Natural killer cell (primary cell): Measurements from ENCODE around the gene SEMG1. TPM values are rescaled to one million over a fixed set of nuclear protein-coding genes. Genes with fewer than 3 reads are reported as not detected.

ENCODE experiments used
- ATAC-seq, 3 donors: fragments of 150-1000 bp in 2 of 3; fragments of 200-7000 bp in 1 of 3; cut with Tn5 transposase; 1 replicate in 1 of 3; 2 replicates in 2 of 3; pipeline ENCODE4 v1.10.0; 2021; ENCODE audit warnings: mild to moderate bottlenecking in 2 of 3, moderate library complexity in 2 of 3
- DNase-seq, 2 donors: peaks; one replicate each; pipeline versions ENCODE4 v3.0.0 to v3.0.0-alpha.2; 2013 to 2021; ENCODE audit warnings: mixed read lengths in 1 of 2
- H3K27ac ChIP-seq: one replicate; pipeline ENCODE4 v1.5.1; 2013; ENCODE audit warnings: mild to moderate bottlenecking, low read length
- H3K27me3 ChIP-seq: one replicate; pipeline ENCODE4 v1.6.1; 2013; ENCODE audit warnings: low read length; ENCODE audit not compliant: control insufficient read depth, insufficient read depth
- H3K36me3 ChIP-seq: one replicate; pipeline ENCODE4 v1.6.1; 2013; ENCODE audit warnings: low read length; ENCODE audit not compliant: control insufficient read depth, insufficient read depth
- H3K4me1 ChIP-seq: one replicate; pipeline ENCODE4 v1.6.1; 2013; ENCODE audit warnings: low read length; ENCODE audit not compliant: control insufficient read depth, insufficient read depth
- H3K4me3 ChIP-seq: one replicate; pipeline ENCODE4 v1.5.1; 2013; ENCODE audit warnings: low read length
- H3K9me3 ChIP-seq: one replicate; pipeline ENCODE4 v1.6.1; 2013; ENCODE audit warnings: low read length; ENCODE audit not compliant: control insufficient read depth, insufficient read depth
- H3K27ac Mint-ChIP-seq, 2 donors: one replicate each; pipeline ENCODE4 v1.8.0; 2022; ENCODE audit warnings: mild to moderate bottlenecking in 2 of 2, mixed read lengths in 2 of 2, moderate library complexity in 1 of 2
- H3K27me3 Mint-ChIP-seq, 2 donors: one replicate each; pipeline ENCODE4 v1.8.0; 2022; ENCODE audit warnings: low read depth in 2 of 2, mixed read lengths in 2 of 2
- H3K36me3 Mint-ChIP-seq: one replicate; pipeline ENCODE4 v1.8.0; 2022; ENCODE audit warnings: mixed read lengths
- H3K4me1 Mint-ChIP-seq, 2 donors: one replicate each; pipeline ENCODE4 v1.8.0; 2022; ENCODE audit warnings: mixed read lengths in 2 of 2
- H3K4me3 Mint-ChIP-seq: one replicate; pipeline ENCODE4 v1.8.0; 2022; ENCODE audit warnings: mild to moderate bottlenecking, moderate library complexity, mixed read lengths
- H3K9me3 Mint-ChIP-seq, 2 donors: one replicate each; pipeline ENCODE4 v1.8.0; 2022; ENCODE audit warnings: mixed read lengths in 2 of 2
- WGBS: methylation state at CpG from one replicate; pipeline ENCODE4 v1.1.7; 2013; ENCODE audit warnings: missing lambda C conversion rate; ENCODE audit not compliant: insufficient coverage; 5-methylcytosine and 5-hydroxymethylcytosine counted together
- intact Hi-C: fragments of 100-400 bp; cut with micrococcal nuclease; formaldehyde crosslinking; loops from one replicate; pipeline ENCODE4 v1.14.2; 2022
- total RNA-seq, 4 donors: library from RNA; stranded (reverse); fragments of 120-200 nt in 1 of 4; gene quantifications; one replicate each; pipeline versions ENCODE4 v1.2.3 to v1.2.4, GENCODE V29; 2013 to 2022
- TF ChIP-seq, protein P1 (sequence below): fragments of 200-600 bp; IDR thresholded peaks from one replicate; pipeline ENCODE4 v1.8.0; 2022; ENCODE audit warnings: antibody characterized with exemption

Gene SEMG1
- total RNA-seq, 3 donors from 2014 or later (not counting 1 experiment from before 2014, with no cell fraction given): not detected

DNA sequence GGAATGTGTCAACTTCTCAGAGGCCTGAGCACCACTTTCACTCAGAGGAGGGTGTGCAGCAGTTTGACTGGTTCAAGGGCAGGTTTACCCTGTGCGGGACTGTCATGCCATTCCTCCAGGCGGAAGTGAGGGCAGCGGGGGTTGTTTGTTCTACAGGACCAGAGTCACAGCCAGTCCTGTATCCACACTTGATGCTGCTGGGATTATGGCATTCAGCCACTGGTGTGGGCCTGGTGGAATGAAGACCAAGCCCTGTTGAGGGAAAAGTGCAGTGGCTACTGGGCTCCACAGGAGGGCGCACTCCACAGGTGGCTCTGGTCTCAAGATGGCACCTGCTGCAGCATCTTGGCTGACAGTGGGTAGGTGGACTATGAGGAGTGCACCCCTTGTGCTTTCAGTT, 29.2 kb downstream of the SEMG1 start:
- peaks cover 0 to 2% of the 10 kb centered on the region in 2 donors for H3K9me3 Mint-ChIP-seq
- no peaks in the 10 kb centered on the region for H3K36me3 Mint-ChIP-seq
- no peak overlapping the region for H3K4me3 ChIP-seq
- DNase-seq (peak in 1 of 2 donors; percentile 6), ATAC-seq (no peak)
- H3K36me3 ChIP-seq: no peaks in the 10 kb centered on the region
- intact Hi-C loops: no loop called here
- no peaks in the 10 kb centered on the region for H3K4me1 Mint-ChIP-seq
- peaks cover 5% of the 10 kb centered on the region for H3K9me3 ChIP-seq
- 80% methylated on average over 4 of the region's 4 CpGs for WGBS
- peaks cover 20 to 48% of the 10 kb centered on the region in 2 donors for H3K27me3 Mint-ChIP-seq
- no peak overlapping the region for H3K27ac ChIP-seq
- TF ChIP-seq, protein P1, sequence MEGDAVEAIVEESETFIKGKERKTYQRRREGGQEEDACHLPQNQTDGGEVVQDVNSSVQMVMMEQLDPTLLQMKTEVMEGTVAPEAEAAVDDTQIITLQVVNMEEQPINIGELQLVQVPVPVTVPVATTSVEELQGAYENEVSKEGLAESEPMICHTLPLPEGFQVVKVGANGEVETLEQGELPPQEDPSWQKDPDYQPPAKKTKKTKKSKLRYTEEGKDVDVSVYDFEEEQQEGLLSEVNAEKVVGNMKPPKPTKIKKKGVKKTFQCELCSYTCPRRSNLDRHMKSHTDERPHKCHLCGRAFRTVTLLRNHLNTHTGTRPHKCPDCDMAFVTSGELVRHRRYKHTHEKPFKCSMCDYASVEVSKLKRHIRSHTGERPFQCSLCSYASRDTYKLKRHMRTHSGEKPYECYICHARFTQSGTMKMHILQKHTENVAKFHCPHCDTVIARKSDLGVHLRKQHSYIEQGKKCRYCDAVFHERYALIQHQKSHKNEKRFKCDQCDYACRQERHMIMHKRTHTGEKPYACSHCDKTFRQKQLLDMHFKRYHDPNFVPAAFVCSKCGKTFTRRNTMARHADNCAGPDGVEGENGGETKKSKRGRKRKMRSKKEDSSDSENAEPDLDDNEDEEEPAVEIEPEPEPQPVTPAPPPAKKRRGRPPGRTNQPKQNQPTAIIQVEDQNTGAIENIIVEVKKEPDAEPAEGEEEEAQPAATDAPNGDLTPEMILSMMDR: no peak
- H3K4me3 Mint-ChIP-seq: no peak overlapping the region
- H3K27me3 ChIP-seq: peaks cover 6% of the 10 kb centered on the region
- no peaks in the 10 kb centered on the region for H3K4me1 ChIP-seq
- no peak overlapping the region for H3K27ac Mint-ChIP-seq

DNA sequence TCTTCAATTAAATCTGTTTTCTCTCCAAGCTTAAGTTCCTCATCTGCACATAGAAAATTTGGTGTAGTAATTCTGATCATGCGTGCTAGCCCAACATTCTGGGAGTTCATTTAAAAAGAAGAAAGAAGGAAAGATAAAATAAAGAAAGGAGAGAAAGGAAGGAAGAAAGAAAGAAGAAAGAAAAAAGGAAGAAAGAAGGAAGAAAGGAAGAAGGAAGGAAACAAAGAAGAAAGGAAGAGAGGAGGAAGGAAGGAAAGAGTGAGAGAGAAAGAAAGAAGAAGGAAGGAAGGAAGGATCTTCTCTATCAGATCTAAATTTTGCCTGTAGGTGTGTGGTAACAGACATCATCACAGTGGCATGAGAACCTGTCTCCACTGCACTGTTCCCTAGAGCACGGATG, 31.3 kb downstream of the SEMG1 start:
- WGBS: 90% methylated on average over 2 of the region's 2 CpGs
- no peaks in the 10 kb centered on the region for H3K4me1 Mint-ChIP-seq
- Histone ChIP-seq H3K27ac (no peak overlapping the region), H3K4me3 (no peak overlapping the region), H3K9me3 (peaks cover 5% of the 10 kb centered on the region), H3K27me3 (peaks cover 6% of the 10 kb centered on the region), H3K4me1 (no peaks in the 10 kb centered on the region), H3K36me3 (no peaks in the 10 kb centered on the region)
- TF ChIP-seq, protein P1: no peak
- no peak for DNase-seq
- peaks cover 0 to 2% of the 10 kb centered on the region in 2 donors for H3K9me3 Mint-ChIP-seq
- intact Hi-C loops: no loop called here
- peaks cover 14 to 41% of the 10 kb centered on the region in 2 donors for H3K27me3 Mint-ChIP-seq
- no peaks in the 10 kb centered on the region for H3K36me3 Mint-ChIP-seq
- no peak overlapping the region for H3K27ac Mint-ChIP-seq
- H3K4me3 Mint-ChIP-seq: no peak overlapping the region
- no peak for ATAC-seq

DNA sequence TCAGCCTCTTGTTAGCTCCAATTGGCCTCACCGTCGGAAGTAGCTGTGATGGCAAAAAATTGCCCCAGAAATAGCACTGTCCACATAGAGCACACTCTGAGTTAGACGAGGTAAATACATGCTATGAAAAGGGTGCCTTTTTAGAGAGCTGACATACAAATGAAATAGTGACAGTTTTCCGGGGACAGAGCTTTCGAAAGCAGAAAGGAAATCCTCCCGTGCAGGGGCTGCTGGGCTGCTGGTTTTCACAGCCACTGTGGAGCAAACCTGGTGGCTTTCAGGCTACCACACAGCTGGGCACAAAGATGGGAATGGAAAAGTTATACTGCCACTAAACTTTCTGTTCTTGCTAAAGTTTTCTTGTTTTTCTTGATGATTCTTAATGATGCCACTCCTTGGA, 39.3 kb downstream of the SEMG1 start:
- no peaks in the 10 kb centered on the region for H3K4me1 ChIP-seq
- H3K27me3 ChIP-seq: peaks cover 22% of the 10 kb centered on the region
- Mint-ChIP-seq H3K4me3 (no peak overlapping the region), H3K27ac (no peak overlapping the region), H3K9me3 (no peaks in the 10 kb centered on the region), H3K4me1 (no peaks in the 10 kb centered on the region), H3K27me3 (peaks cover 33 to 74% of the 10 kb centered on the region in 2 donors), H3K36me3 (no peaks in the 10 kb centered on the region)
- no peak overlapping the region for H3K4me3 ChIP-seq
- TF ChIP-seq, protein P1: no peak
- DNase-seq (no peak), ATAC-seq (no peak)
- intact Hi-C loops: no loop called here
- H3K27ac ChIP-seq: no peak overlapping the region
- H3K9me3 ChIP-seq: no peaks in the 10 kb centered on the region
- H3K36me3 ChIP-seq: no peaks in the 10 kb centered on the region
- 29% methylated on average over 6 of the region's 6 CpGs for WGBS

DNA sequence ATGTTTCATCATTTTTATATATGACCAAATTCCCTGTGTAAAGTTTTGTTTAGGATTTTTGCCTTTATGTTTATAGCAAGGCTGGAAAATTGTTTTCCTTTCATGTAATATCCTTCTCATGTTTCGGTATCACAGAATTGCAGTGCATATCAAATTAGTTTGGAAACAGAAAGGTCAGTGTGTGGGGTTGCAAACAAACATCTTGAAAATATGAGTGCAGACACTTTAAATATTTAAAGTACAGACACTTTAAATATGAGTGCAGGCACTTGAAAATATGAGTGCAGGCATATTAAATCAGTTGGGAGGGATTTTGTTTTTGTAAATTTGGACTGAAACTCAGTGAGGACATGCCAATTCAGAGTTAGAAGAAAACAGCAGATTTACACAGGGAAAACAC, 41.0 kb downstream of the SEMG1 start:
- Histone ChIP-seq H3K36me3 (no peaks in the 10 kb centered on the region), H3K27ac (no peak overlapping the region), H3K4me3 (no peak overlapping the region), H3K4me1 (no peaks in the 10 kb centered on the region), H3K9me3 (no peaks in the 10 kb centered on the region), H3K27me3 (peaks cover 27% of the 10 kb centered on the region)
- peaks cover 33 to 73% of the 10 kb centered on the region in 2 donors for H3K27me3 Mint-ChIP-seq
- H3K4me3 Mint-ChIP-seq: no peak overlapping the region
- no peaks in the 10 kb centered on the region for H3K4me1 Mint-ChIP-seq
- no peaks in the 10 kb centered on the region for H3K9me3 Mint-ChIP-seq
- H3K36me3 Mint-ChIP-seq: no peaks in the 10 kb centered on the region
- no peak for ATAC-seq
- no peak overlapping the region for H3K27ac Mint-ChIP-seq
- TF ChIP-seq, protein P1: no peak
- no CpG with 5 or more reads among the region's 1 CpG for WGBS
- intact Hi-C loops: no loop called here
- DNase-seq: no peak
